Urinary bladder (tissue), 4 donors: ENCODE results near the gene RNF31. TPM values are rescaled to one million over a fixed set of nuclear protein-coding genes. Genes with fewer than 3 reads are reported as not detected.
A peak's percentile ranks its signal among the peaks of the same experiment; 100 is the strongest.

Experiments used
- DNase-seq: peaks from one replicate; pipeline ENCODE4 v3.0.0-alpha.2; 2015; ENCODE audit errors: extremely low spot score
- H3K27ac ChIP-seq: one replicate; pipeline ENCODE4 v1.5.1; 2013; ENCODE audit warnings: low read depth, mild to moderate bottlenecking, moderate library complexity
- H3K36me3 ChIP-seq: one replicate; pipeline ENCODE4 v1.6.1; 2013; ENCODE audit warnings: mild to moderate bottlenecking, moderate library complexity; ENCODE audit not compliant: insufficient read depth
- H3K4me1 ChIP-seq: one replicate; pipeline ENCODE4 v1.6.1; 2013; ENCODE audit warnings: mild to moderate bottlenecking, moderate library complexity; ENCODE audit not compliant: insufficient read depth
- H3K4me3 ChIP-seq: one replicate; pipeline ENCODE4 v1.5.1; 2013; ENCODE audit warnings: low read depth, low read length
- WGBS: extraction: QIAGEN DNeasy Blood & Tissue Kit; methylation state at CpG from one replicate; pipeline ENCODE4 v1.1.7; 2013; 5-methylcytosine and 5-hydroxymethylcytosine counted together
- polyA plus RNA-seq: library from polyadenylated mRNA; stranded (reverse); fragments of 200-250 nt; gene quantifications from one replicate; pipeline ENCODE4 v1.2.3, GENCODE V29; 2013
- total RNA-seq: library from RNA; depleted of rRNA; stranded (reverse); fragments of >200 nt; gene quantifications from one replicate; pipeline ENCODE4 v1.2.3, GENCODE V29; 2014
- donor health status: healthy with polysubstance abuse.
- donor health status: healthy.

Gene RNF31
- total and polyA plus RNA-seq, 2 donors, result 30.8 to 45.8 TPM

- 83% methylated on average over 9 of the region's 9 CpGs for WGBS
- Histone ChIP-seq H3K36me3 (peaks cover 5% of the 10 kb centered on the region), H3K27ac (no peak overlapping the region), H3K4me3 (no peak overlapping the region), H3K4me1 (no peaks in the 10 kb centered on the region)
- no peak for DNase-seq
These were observed 3.7 kb downstream of the RNF31 start for GRCh38 chr14:24150993-24151392.

GRCh38 chr14:24151404-24152080 is 4.2 kb downstream of the RNF31 start:
- H3K4me3 ChIP-seq, result no peak overlapping the region
- H3K36me3 ChIP-seq, result peaks cover 6% of the 10 kb centered on the region
- no peaks in the 10 kb centered on the region for H3K4me1 ChIP-seq
- WGBS, result 94% methylated on average over 16 of the region's 16 CpGs
- no peak overlapping the region for H3K27ac ChIP-seq
- no peak for DNase-seq

- Histone ChIP-seq H3K4me1 (no peaks in the 10 kb centered on the region), H3K36me3 (peaks cover 6% of the 10 kb centered on the region), H3K4me3 (no peak overlapping the region), H3K27ac (no peak overlapping the region)
- DNase-seq, result no peak
- WGBS, result 96% methylated on average over 10 of the region's 10 CpGs
These were observed 7.8 kb downstream of the RNF31 start for GRCh38 chr14:24155100-24155499.

GRCh38 chr14:24156840-24157239 is 9.5 kb downstream of the RNF31 start:
- H3K4me1 ChIP-seq, result no peaks in the 10 kb centered on the region
- H3K4me3 ChIP-seq, result no peak overlapping the region
- DNase-seq, result no peak
- 78% methylated on average over 1 of the region's 1 CpG for WGBS
- no peak overlapping the region for H3K27ac ChIP-seq
- H3K36me3 ChIP-seq, result peaks cover 2% of the 10 kb centered on the region

- Histone ChIP-seq H3K4me3 (no peak overlapping the region), H3K36me3 (peaks cover 2% of the 10 kb centered on the region), H3K27ac (no peak overlapping the region), H3K4me1 (no peaks in the 10 kb centered on the region)
- no peak for DNase-seq
- WGBS, result 93% methylated on average over 12 of the region's 12 CpGs
These were observed 10.0 kb downstream of the RNF31 start for GRCh38 chr14:24157331-24157730.

GRCh38 chr14:24159777-24160498 is 12.6 kb downstream of the RNF31 start:
- 88% methylated on average over 11 of the region's 11 CpGs for WGBS
- Histone ChIP-seq H3K4me1 (no peaks in the 10 kb centered on the region), H3K27ac (peak overlapping the region; percentile 62), H3K36me3 (peaks cover 2% of the 10 kb centered on the region), H3K4me3 (no peak overlapping the region)
- no peak for DNase-seq

GRCh38 chr14:24160499-24160849 is 13.2 kb downstream of the RNF31 start:
- H3K4me3 ChIP-seq, result no peak overlapping the region
- no peaks in the 10 kb centered on the region for H3K4me1 ChIP-seq
- H3K27ac ChIP-seq, result peak overlapping the region; percentile 62
- DNase-seq, result no peak
- 87% methylated on average over 4 of the region's 4 CpGs for WGBS
- peaks cover 2% of the 10 kb centered on the region for H3K36me3 ChIP-seq

GRCh38 chr14:24160850-24161804 is 13.8 kb downstream of the RNF31 start, which contains the start of gene IRF9:
Gene IRF9, plus strand, starts transcription at chr14:24161265. Its CDS starts 880 bp downstream, at chr14:24162145.
- Histone ChIP-seq H3K4me1 (no peaks in the 10 kb centered on the region), H3K36me3 (no peaks in the 10 kb centered on the region), H3K27ac (peak within 1 kb of the TSS; percentile 88), H3K4me3 (peak within 1 kb of the TSS; percentile 66)
- DNase-seq, result peak; percentile 81
- WGBS, result under 1% methylated on average over 12 of the region's 12 CpGs

- Histone ChIP-seq H3K4me3 (peak overlapping the region; percentile 66), H3K4me1 (no peaks in the 10 kb centered on the region), H3K36me3 (no peaks in the 10 kb centered on the region), H3K27ac (no peak overlapping the region)
- WGBS, result 55% methylated on average over 8 of the region's 8 CpGs
- no peak for DNase-seq
These were observed 14.8 kb downstream of the RNF31 start for GRCh38 chr14:24162093-24162492.

GRCh38 chr14:24164518-24164991 is 17.3 kb downstream of the RNF31 start:
- DNase-seq, result no peak
- H3K4me3 ChIP-seq, result no peak overlapping the region
- no peaks in the 10 kb centered on the region for H3K4me1 ChIP-seq
- no peaks in the 10 kb centered on the region for H3K36me3 ChIP-seq
- WGBS, result 93% methylated on average over 14 of the region's 14 CpGs
- H3K27ac ChIP-seq, result no peak overlapping the region

- DNase-seq, result no peak
- Histone ChIP-seq H3K4me3 (no peak overlapping the region), H3K4me1 (no peaks in the 10 kb centered on the region), H3K27ac (no peak overlapping the region), H3K36me3 (no peaks in the 10 kb centered on the region)
- WGBS, result 97% methylated on average over 5 of the region's 5 CpGs
These were observed 18.5 kb downstream of the RNF31 start for GRCh38 chr14:24165785-24166184.

- Histone ChIP-seq H3K36me3 (no peaks in the 10 kb centered on the region), H3K4me3 (no peak overlapping the region), H3K4me1 (no peaks in the 10 kb centered on the region), H3K27ac (no peak overlapping the region)
- no peak for DNase-seq
- 89% methylated on average over 3 of the region's 3 CpGs for WGBS
These were observed 20.3 kb downstream of the RNF31 start for GRCh38 chr14:24167469-24168114.
